Heart right ventricle (tissue), 16 donors: ENCODE measurements around the gene CBLB. TPM values are rescaled to one million over a fixed set of nuclear protein-coding genes. Genes with fewer than 3 reads are reported as not detected.

Source experiments
- ATAC-seq, 8 donors: fragments of 200-7000 bp; cut with Tn5 transposase; one replicate each; pipeline ENCODE4 v1.9.1; 2020; ENCODE audit warnings: mild to moderate bottlenecking in 8 of 8, moderate library complexity in 8 of 8, moderate number of reproducible peaks in 1 of 8
- DNase-seq, 2 donors: peaks; one replicate each; pipeline ENCODE4 v3.0.0-alpha.2; 2020
- H3K27ac ChIP-seq, 10 donors: fragments of 200-600 bp; sonication (generic) in 2 of 10; one replicate each; pipeline versions ENCODE4 v1.5.0 to v1.8.0; 2020 to 2022; ENCODE audit warnings: mild to moderate bottlenecking in 3 of 10
- H3K27me3 ChIP-seq, 7 donors: fragments of 200-600 bp; one replicate each; pipeline ENCODE4 v1.8.0; 2021 to 2022; ENCODE audit warnings: mild to moderate bottlenecking in 2 of 7
- H3K36me3 ChIP-seq, 9 donors: fragments of 200-600 bp; sonication (generic) in 1 of 9; one replicate each; pipeline versions ENCODE4 v1.5.0 to v1.8.0; 2020 to 2022; ENCODE audit warnings: mild to moderate bottlenecking in 2 of 9
- H3K4me1 ChIP-seq, 9 donors: fragments of 200-600 bp; sonication (generic) in 1 of 9; one replicate each; pipeline versions ENCODE4 v1.5.0 to v1.8.0; 2020 to 2022; ENCODE audit warnings: mild to moderate bottlenecking in 4 of 9
- H3K4me3 ChIP-seq, 10 donors: fragments of 200-600 bp; sonication (generic) in 2 of 10; one replicate each; pipeline versions ENCODE4 v1.5.0 to v1.8.0; 2020 to 2022; ENCODE audit warnings: mild to moderate bottlenecking in 7 of 10, moderate library complexity in 2 of 10
- H3K9me3 ChIP-seq, 11 donors: fragments of 200-600 bp in 10 of 11; sonication (generic) in 2 of 11; one replicate each; pipeline versions ENCODE4 v1.5.0 to v1.8.0; 2013 to 2022; ENCODE audit warnings: mild to moderate bottlenecking in 2 of 11, control low read depth in 1 of 11, moderate library complexity in 1 of 11
- CTCF ChIP-seq, 9 donors: fragments of 200-600 bp; sonication (generic) in 2 of 9; IDR thresholded peaks; one replicate each; pipeline versions ENCODE4 v1.5.0 to v1.8.0; 2021 to 2022; ENCODE audit warnings: antibody characterized with exemption in 9 of 9, mild to moderate bottlenecking in 5 of 9, moderate library complexity in 1 of 9
- WGBS, 2 donors: extraction: QIAGEN DNeasy Blood & Tissue Kit; methylation state at CpG; one replicate each; pipeline ENCODE4 v1.1.7; 2013; ENCODE audit warnings: inconsistent platforms in 1 of 2; 5-methylcytosine and 5-hydroxymethylcytosine counted together
- intact Hi-C, 10 donors: fragments of 100-400 bp; cut with DNase I; formaldehyde crosslinking; loops; one replicate each; pipeline versions ENCODE4 v1.11.1 to v1.14.2; 2022
- polyA plus RNA-seq, 2 donors: library from polyadenylated mRNA; stranded (reverse); fragments of 200-250 nt; gene quantifications; one replicate each; pipeline ENCODE4 v1.2.3, GENCODE V29; 2013
- total RNA-seq, 10 donors: library from RNA; stranded (reverse); fragmentation: NEBNext Ultra II Directional in 3 of 10; extraction: Animal tissue kit (Norgen Biotek cat#: 25700) in 3 of 10; gene quantifications; one replicate each; pipeline versions ENCODE4 v1.2.1 to v1.2.4, GENCODE V29; 2021 to 2023
- donor health status: Arrhythmogenic right ventricular cardiomyopathy.
- donor health status: ischemic (EF 13 %, LVEDD 7.1; RV severe dilation, severe dysfunction).
- donor health status: healthy with polysubstance abuse.
- donor health status: DM: no; HTN: yes; CAD: no.
- donor health status: DM: no; HTN: no; CAD: no.
- donor health status: ischemic (EF 25% LVEDD 6.9; RV normal size, moderate dysfunction).
- donor health status: ischemic (EF 25% LVEDD 5.7; RV mildly dilated, moderate dysfunction).
- donor health status: healthy.
- donor health status: DM: yes; HTN: yes; CAD: no.
- donor health status: Ischemic cardiomyopathy.
- donor health status: ischemic (EF 35%, LVEDD 5.7; RV mildly dilated, moderate dysfunction).
- donor health status: nonischemic (EF 11% LVEDD 7.7; RV severe dilation, severe dysfunction).
- donor health status: DM: yes; HTN: yes; CAD: no.
- donor health status: PGD.
- donor health status: ischemic (EF 29% LVEDD 5.4; RV normal size, mild dysfunction).
- donor health status: nonischemic (EF 23%, LVEDD 6.1; RV moderate dilation, normal function).

CBLB gene
- total and polyA plus RNA-seq, 12 donors: 14.2 to 72.7 (median 46.0) TPM

- Histone ChIP-seq H3K4me3 (no peak overlapping the region), H3K27me3 (no peaks in the 10 kb centered on the region), H3K4me1 (peaks cover 0 to 23% (median 18%) of the 10 kb centered on the region in 9 donors), H3K27ac (no peak overlapping the region), H3K36me3 (peaks cover 0 to 15% (median 0%) of the 10 kb centered on the region in 9 donors), H3K9me3 (no peaks in the 10 kb centered on the region)
- 84 to 89% methylated on average over 2 of the region's 2 CpGs for WGBS, 2 donors
- no peak for TF ChIP-seq CTCF (IDR thresholded peaks at IDR 0.05)
- no peak for ATAC-seq
- intact Hi-C loops: no loop called here
- DNase-seq: no peak
These were observed 88.7 kb downstream of the CBLB start for GRCh38 chr3:105780107-105780506.

GRCh38 chr3:105775368-105775767 is 93.4 kb downstream of the CBLB start:
- intact Hi-C loops: no loop called here
- ATAC-seq (no peak), DNase-seq (no peak)
- peaks cover 0 to 30% (median 2%) of the 10 kb centered on the region in 9 donors for H3K36me3 ChIP-seq
- H3K4me1 ChIP-seq: peaks cover 0 to 33% (median 16%) of the 10 kb centered on the region in 9 donors
- 64 to 67% methylated on average over 3 of the region's 3 CpGs for WGBS, 2 donors
- TF ChIP-seq CTCF (IDR thresholded peaks at IDR 0.05): no peak
- H3K27me3 ChIP-seq: no peaks in the 10 kb centered on the region
- no peak overlapping the region for H3K27ac ChIP-seq
- no peak overlapping the region for H3K4me3 ChIP-seq
- no peaks in the 10 kb centered on the region for H3K9me3 ChIP-seq

- H3K4me3 ChIP-seq: no peak overlapping the region
- H3K27ac ChIP-seq: peak overlapping the region in 1 of 10 donors; percentile 3
- no peak for TF ChIP-seq CTCF (IDR thresholded peaks at IDR 0.05)
- no peak for ATAC-seq
- intact Hi-C loops: no loop called here
- H3K4me1 ChIP-seq: peaks cover 0 to 36% (median 16%) of the 10 kb centered on the region in 9 donors
- WGBS, 2 donors: 78 to 88% methylated on average over 1 of the region's 1 CpG
- no peaks in the 10 kb centered on the region for H3K9me3 ChIP-seq
- H3K27me3 ChIP-seq: no peaks in the 10 kb centered on the region
- H3K36me3 ChIP-seq: peaks cover 0 to 30% (median 3%) of the 10 kb centered on the region in 9 donors
- DNase-seq: no peak
These were observed 94.2 kb downstream of the CBLB start for GRCh38 chr3:105774444-105775180.

GRCh38 chr3:105773291-105773690 is 95.5 kb downstream of the CBLB start:
- TF ChIP-seq CTCF (IDR thresholded peaks at IDR 0.05): no peak
- Histone ChIP-seq H3K4me3 (no peak overlapping the region), H3K9me3 (no peaks in the 10 kb centered on the region), H3K27me3 (no peaks in the 10 kb centered on the region), H3K27ac (no peak overlapping the region), H3K36me3 (peaks cover 0 to 30% (median 3%) of the 10 kb centered on the region in 9 donors), H3K4me1 (peaks cover 0 to 36% (median 17%) of the 10 kb centered on the region in 9 donors)
- ATAC-seq: no peak
- intact Hi-C loops: no loop called here
- 96% methylated on average over 5 of the region's 5 CpGs for WGBS, 2 donors
- no peak for DNase-seq
